Measurements from ENCODE around the gene TBC1D8. TPM values are rescaled to one million over a fixed set of nuclear protein-coding genes. Genes with fewer than 3 reads are reported as not detected.

TBC1D8 gene
- total and polyA plus RNA-seq, 2 of the 13 experiments (the other 11 are each of a cell fraction or from before 2014, with no cell fraction given): 45.1 to 95.4 TPM

DNA sequence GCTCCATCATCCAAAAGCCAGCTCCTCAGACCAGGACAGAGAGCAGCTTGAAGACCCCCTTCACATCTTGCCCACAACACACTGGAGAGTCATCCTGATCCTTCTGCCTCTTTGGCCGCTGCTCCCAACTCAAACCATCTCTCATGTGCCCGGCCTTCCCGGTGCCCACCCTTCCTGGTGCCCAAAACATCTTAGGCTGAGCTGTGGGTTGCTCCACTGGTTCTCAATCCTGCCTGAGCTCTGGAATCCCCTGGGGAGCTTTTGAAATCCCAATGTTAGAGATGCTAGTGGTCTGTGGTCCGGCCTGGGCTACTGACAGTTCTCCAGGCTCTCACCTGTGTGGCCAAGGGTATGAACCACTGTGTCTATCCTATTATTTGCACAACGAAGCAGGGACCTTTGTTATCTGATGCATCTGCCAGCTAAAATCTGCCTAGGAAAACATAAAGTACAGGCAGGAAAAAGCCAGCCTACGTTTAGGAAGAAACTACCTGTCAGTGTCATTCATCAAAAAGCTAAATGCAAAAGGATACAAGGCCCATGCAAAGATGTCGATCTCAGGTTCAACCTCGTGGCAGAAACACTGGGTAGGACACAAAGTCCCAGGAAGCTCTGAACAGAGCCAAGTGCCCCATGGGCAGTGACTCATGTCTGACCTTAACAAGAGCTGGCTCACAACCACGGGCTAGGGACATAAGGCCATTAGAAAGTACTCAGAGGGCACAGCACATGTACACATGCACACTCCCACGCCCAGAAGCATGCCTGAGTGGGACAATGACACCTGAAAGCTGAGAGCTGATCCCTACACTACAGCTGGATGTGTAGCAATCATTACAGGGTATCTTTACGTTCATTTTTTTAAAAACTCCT lies 30.8 kb downstream of the TBC1D8 start (continued):
- TF ChIP-seq ZNF318 (CRISPR knock-in tag; IDR thresholded peaks at IDR 0.05) (0 out of 2 replicates have a peak, but pooled peaks have one; percentile 41), NCOA2 (CRISPR knock-in tag; IDR thresholded peaks at IDR 0.05) (peak; percentile 54), SMYD3 (CRISPR knock-in tag; IDR thresholded peaks at IDR 0.05) (peak; percentile 70; the same call in 1 of the 2 replicates), FOXK1 (CRISPR knock-in tag; IDR thresholded peaks at IDR 0.05; ENCODE audit: borderline replicate concordance, low read depth) (peak; percentile 81; the same call in 1 of the 2 replicates), SATB2 (CRISPR knock-in tag; IDR thresholded peaks at IDR 0.05) (no peak), ZKSCAN8 (CRISPR knock-in tag; IDR thresholded peaks at IDR 0.05; ENCODE audit: borderline replicate concordance) (0 out of 2 replicates have a peak, but pooled peaks have one; percentile 86), AKAP8 (CRISPR knock-in tag; IDR thresholded peaks at IDR 0.05) (no peak), ZNF292 (CRISPR knock-in tag; IDR thresholded peaks at IDR 0.05; ENCODE audit: borderline replicate concordance, low read depth) (peak; percentile 80; the same call in 1 of the 2 replicates), ZC3H4 (CRISPR knock-in tag; IDR thresholded peaks at IDR 0.05; ENCODE audit: borderline replicate concordance) (no peak), SIX1 (CRISPR knock-in tag; IDR thresholded peaks at IDR 0.05; ENCODE audit: borderline replicate concordance) (0 out of 2 replicates have a peak, but pooled peaks have one; percentile 53), RFX3 (CRISPR knock-in tag; IDR thresholded peaks at IDR 0.05) (no peak), TEAD2 (CRISPR knock-in tag; IDR thresholded peaks at IDR 0.05) (no peak), ZNF75D (CRISPR knock-in tag; IDR thresholded peaks at IDR 0.05; ENCODE audit: borderline replicate concordance) (no peak), SYNCRIP (IDR thresholded peaks at IDR 0.05; ENCODE audit: insufficient read depth, low read depth, low read length) (no peak)
- TF ChIP-seq, protein P1, sequence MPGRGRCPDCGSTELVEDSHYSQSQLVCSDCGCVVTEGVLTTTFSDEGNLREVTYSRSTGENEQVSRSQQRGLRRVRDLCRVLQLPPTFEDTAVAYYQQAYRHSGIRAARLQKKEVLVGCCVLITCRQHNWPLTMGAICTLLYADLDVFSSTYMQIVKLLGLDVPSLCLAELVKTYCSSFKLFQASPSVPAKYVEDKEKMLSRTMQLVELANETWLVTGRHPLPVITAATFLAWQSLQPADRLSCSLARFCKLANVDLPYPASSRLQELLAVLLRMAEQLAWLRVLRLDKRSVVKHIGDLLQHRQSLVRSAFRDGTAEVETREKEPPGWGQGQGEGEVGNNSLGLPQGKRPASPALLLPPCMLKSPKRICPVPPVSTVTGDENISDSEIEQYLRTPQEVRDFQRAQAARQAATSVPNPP (CRISPR knock-in tag; IDR thresholded peaks at IDR 0.05): no peak
- TF ChIP-seq, protein P2, sequence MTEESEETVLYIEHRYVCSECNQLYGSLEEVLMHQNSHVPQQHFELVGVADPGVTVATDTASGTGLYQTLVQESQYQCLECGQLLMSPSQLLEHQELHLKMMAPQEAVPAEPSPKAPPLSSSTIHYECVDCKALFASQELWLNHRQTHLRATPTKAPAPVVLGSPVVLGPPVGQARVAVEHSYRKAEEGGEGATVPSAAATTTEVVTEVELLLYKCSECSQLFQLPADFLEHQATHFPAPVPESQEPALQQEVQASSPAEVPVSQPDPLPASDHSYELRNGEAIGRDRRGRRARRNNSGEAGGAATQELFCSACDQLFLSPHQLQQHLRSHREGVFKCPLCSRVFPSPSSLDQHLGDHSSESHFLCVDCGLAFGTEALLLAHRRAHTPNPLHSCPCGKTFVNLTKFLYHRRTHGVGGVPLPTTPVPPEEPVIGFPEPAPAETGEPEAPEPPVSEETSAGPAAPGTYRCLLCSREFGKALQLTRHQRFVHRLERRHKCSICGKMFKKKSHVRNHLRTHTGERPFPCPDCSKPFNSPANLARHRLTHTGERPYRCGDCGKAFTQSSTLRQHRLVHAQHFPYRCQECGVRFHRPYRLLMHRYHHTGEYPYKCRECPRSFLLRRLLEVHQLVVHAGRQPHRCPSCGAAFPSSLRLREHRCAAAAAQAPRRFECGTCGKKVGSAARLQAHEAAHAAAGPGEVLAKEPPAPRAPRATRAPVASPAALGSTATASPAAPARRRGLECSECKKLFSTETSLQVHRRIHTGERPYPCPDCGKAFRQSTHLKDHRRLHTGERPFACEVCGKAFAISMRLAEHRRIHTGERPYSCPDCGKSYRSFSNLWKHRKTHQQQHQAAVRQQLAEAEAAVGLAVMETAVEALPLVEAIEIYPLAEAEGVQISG (CRISPR knock-in tag; IDR thresholded peaks at IDR 0.05): peak; percentile 53; the same call in 1 of the 2 replicates

All from HepG2 (cell line).